K562 (cell line): ENCODE measurements around the gene PHF20. TPM values are rescaled to one million over a fixed set of nuclear protein-coding genes. Genes with fewer than 3 reads are reported as not detected.

Source experiments
- ADNP ChIP-seq: fragments of 200-800 bp; sonication (Bioruptor generic); IDR thresholded peaks from 2 replicates; pipeline ENCODE4 v1.6.1; 2016; ENCODE audit warnings: missing genetic modification characterization, missing compliant biosample characterization
- ATF4 ChIP-seq: fragments of 450-650 bp; formaldehyde crosslinking; IDR thresholded peaks from 2 replicates; pipeline ENCODE4 v1.4.0; 2022; ENCODE audit warnings: mild to moderate bottlenecking, moderate library complexity
- CBX1 ChIP-seq: sonication (generic); IDR thresholded peaks from 2 replicates; pipeline ENCODE4 v1.6.1; 2016; ENCODE audit warnings: antibody characterized with exemption, low read depth, mild to moderate bottlenecking
- CHD2 ChIP-seq: IDR thresholded peaks from 2 replicates; pipeline ENCODE4 v1.6.1; 2011; ENCODE audit warnings: low read depth, low read length
- FOSL1 ChIP-seq: fragments of 200-800 bp; sonication (Bioruptor generic); conservative IDR thresholded peaks from 2 replicates; pipeline ENCODE4 v1.6.1; 2016; ENCODE audit warnings: missing genetic modification characterization, missing compliant biosample characterization
- FOXJ3 ChIP-seq: sonication (generic); formaldehyde crosslinking; IDR thresholded peaks from 2 replicates; pipeline ENCODE4 v1.4.0; 2020; ENCODE audit warnings: mild to moderate bottlenecking, missing genetic modification reagents
- HDAC8 ChIP-seq: fragments of 450-650 bp; IDR thresholded peaks from 2 replicates; pipeline ENCODE4 v1.6.1; 2016; ENCODE audit warnings: mild to moderate bottlenecking, missing genetic modification characterization, moderate library complexity, missing compliant biosample characterization
- IRF1 ChIP-seq: sonication (generic); formaldehyde crosslinking; IDR thresholded peaks from 2 replicates; pipeline ENCODE4 v1.8.0; 2022; ENCODE audit warnings: missing genetic modification reagents, mild to moderate bottlenecking, borderline replicate concordance
- KAT8 ChIP-seq: fragments of 450-650 bp; IDR thresholded peaks from 2 replicates; pipeline ENCODE4 v1.6.1; 2016; ENCODE audit warnings: low read depth, mild to moderate bottlenecking
- MECOM ChIP-seq: fragments of 250-450 bp; sonication (Bioruptor Pico); IDR thresholded peaks from 2 replicates; pipeline ENCODE4 v1.8.0; 2022; ENCODE audit warnings: inconsistent platforms
- MTA2 ChIP-seq: fragments of 450-650 bp; IDR thresholded peaks from 2 replicates; pipeline ENCODE4 v1.6.1; 2016; ENCODE audit warnings: low read depth
- MYNN ChIP-seq, 2 experiments: sonication (generic); formaldehyde crosslinking in 1 of 2; IDR thresholded peaks; 2 replicates each; pipeline versions ENCODE4 v1.5.0 to v1.6.1; 2016 to 2020; ENCODE audit warnings: antibody characterized with exemption in 1 of 2, missing genetic modification reagents in 1 of 2
- NRF1 ChIP-seq, 2 experiments: fragments of 450-650 bp; IDR thresholded peaks in 1 of 2; conservative IDR thresholded peaks in 1 of 2; 2 replicates each; pipeline ENCODE4 v1.6.1; 2014; ENCODE audit warnings: mild to moderate bottlenecking in 2 of 2
- POLR2A ChIP-seq: fragments of 450-650 bp; conservative IDR thresholded peaks from 2 replicates; pipeline ENCODE4 v1.6.1; 2016
- POLR2B ChIP-seq: fragments of 450-650 bp; IDR thresholded peaks from 2 replicates; pipeline ENCODE4 v1.6.1; 2018; ENCODE audit warnings: low read depth; ENCODE audit not compliant: partially characterized antibody
- SAP30 ChIP-seq: fragments of 200-600 bp; sonication (generic); IDR thresholded peaks from 2 replicates; pipeline ENCODE4 v1.6.1; 2012; ENCODE audit warnings: borderline replicate concordance, low read depth, mild to moderate bottlenecking, moderate library complexity, low read length, control low read depth, inconsistent platforms; ENCODE audit not compliant: insufficient read depth, poor library complexity, severe bottlenecking
- SP1 ChIP-seq: sonication (generic); formaldehyde crosslinking; IDR thresholded peaks from 2 replicates; pipeline ENCODE4 v1.8.1; 2022; ENCODE audit warnings: mild to moderate bottlenecking, missing genetic modification reagents
- TFE3 ChIP-seq: fragments of 450-650 bp; formaldehyde crosslinking; IDR thresholded peaks from 2 replicates; pipeline ENCODE4 v1.4.0; 2020; ENCODE audit warnings: mild to moderate bottlenecking, mixed read lengths
- ZBTB8A ChIP-seq: fragments of 450-650 bp; IDR thresholded peaks from 2 replicates; pipeline ENCODE4 v1.6.1; 2018; ENCODE audit warnings: mild to moderate bottlenecking, moderate library complexity; ENCODE audit not compliant: partially characterized antibody
- ZFP30 ChIP-seq: fragments of 250-450 bp; sonication (Bioruptor Pico); IDR thresholded peaks from 2 replicates; pipeline ENCODE4 v1.8.0; 2022; ENCODE audit warnings: moderate library complexity, mild to moderate bottlenecking, inconsistent platforms, borderline replicate concordance
- ZKSCAN1 ChIP-seq: fragments of 150-350 bp; IDR thresholded peaks from 2 replicates; pipeline ENCODE4 v1.6.1; 2016; ENCODE audit warnings: low read depth, low read length
- ZNF121 ChIP-seq: sonication (generic); formaldehyde crosslinking; conservative IDR thresholded peaks from 2 replicates; pipeline ENCODE4 v1.8.0; 2022; ENCODE audit warnings: missing genetic modification reagents
- ZNF785 ChIP-seq: fragments of 250-450 bp; sonication (Bioruptor Pico); IDR thresholded peaks from 2 replicates; pipeline ENCODE4 v1.4.0; 2020; ENCODE audit warnings: mild to moderate bottlenecking
- polyA plus RNA-seq, 8 experiments: library from polyadenylated mRNA; depleted of rRNA in 4 of 8; stranded (reverse) in 5 of 8; unstranded in 3 of 8; fragments of >200 nt; fragmentation: Nextera tagmentation in 2 of 8; fragmentation: Illumina TruSeq in 1 of 8; extraction: Ambion mirVana in 2 of 8; extraction: Trizol in 1 of 8; gene quantifications; 2 replicates each; pipeline versions ENCODE4 v1.2.1 to v1.2.3, GENCODE V29; 2011 to 2014; ENCODE audit warnings: inconsistent platforms in 1 of 8, missing spikeins in 1 of 8
- total RNA-seq, 7 experiments: library from RNA; depleted of rRNA in 6 of 7; stranded (reverse); fragments of >200 nt in 6 of 7; fragmentation: Illumina TruSeq in 2 of 7; extraction: Trizol in 2 of 7; gene quantifications; 2 replicates each; pipeline versions ENCODE4 v1.2.1 to v1.2.3, GENCODE V29; 2011 to 2021; ENCODE audit warnings: low replicate concordance in 1 of 7
- TF ChIP-seq, protein P1 (sequence below): fragments of 450-650 bp; conservative IDR thresholded peaks from 2 replicates; pipeline ENCODE4 v1.6.1; 2016; ENCODE audit warnings: missing genetic modification characterization, low read depth, mild to moderate bottlenecking, control low read depth, missing compliant biosample characterization

The PHF20 gene
- total and polyA plus RNA-seq, 9 of the 15 experiments (the other 6 are each of a cell fraction or from before 2014, with no cell fraction given): 49.9 to 196 (median 70.7) TPM

DNA sequence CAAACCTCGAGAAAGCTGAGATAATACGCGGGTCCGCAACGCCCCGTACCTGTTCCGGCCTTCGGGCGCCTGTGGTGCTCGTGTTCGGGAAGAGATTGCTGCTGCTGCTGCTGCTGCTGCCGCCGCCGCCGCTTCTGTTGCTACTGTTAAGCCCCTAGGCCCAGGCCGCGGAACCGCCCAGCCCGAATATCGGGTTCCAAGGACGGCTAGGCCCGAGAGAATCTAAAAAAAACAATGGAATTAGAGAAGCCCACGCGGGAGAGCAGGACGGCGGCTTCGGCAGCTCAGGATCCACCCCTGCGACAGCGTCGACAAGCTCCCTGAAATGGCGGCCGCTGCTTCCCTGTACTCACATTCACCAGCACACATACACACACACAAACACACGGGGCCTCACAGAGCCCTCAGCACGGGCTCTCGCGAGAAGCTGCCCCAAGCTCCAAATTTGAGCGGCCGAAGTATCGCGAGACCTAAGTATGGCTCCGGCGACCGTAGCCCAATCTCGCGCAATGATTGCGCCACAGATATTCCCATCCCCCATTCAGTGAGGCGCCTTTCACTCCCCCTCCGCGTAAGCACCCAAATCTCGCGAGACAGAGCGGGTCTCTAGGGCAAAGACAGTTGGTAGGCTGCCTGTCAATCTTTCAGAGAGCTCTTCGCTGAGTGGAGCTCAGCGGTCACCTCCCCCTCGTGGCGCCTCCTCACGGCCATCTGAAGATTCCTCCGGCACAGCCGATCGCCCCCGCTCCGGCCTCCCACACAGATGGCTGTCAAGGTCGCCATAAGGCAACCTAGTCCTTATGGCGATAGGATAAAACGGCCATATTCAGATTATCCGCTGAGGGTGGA lies 29.7 kb upstream of the PHF20 start, which contains the start of gene RBM39 (continued):
- TF ChIP-seq HDAC8 (0 out of 2 replicates have a peak, but pooled peaks have one; percentile 29), ATF4 (CRISPR knock-in tag) (peak; percentile 79), MYNN (IDR thresholded peaks at IDR 0.05) (peak; percentile 43; the same call in 1 of the 2 replicates), MYNN (CRISPR knock-in tag; IDR thresholded peaks at IDR 0.05) (no peak), CHD2 (peak; percentile 100), ZBTB8A (no peak), NRF1 (conservative IDR thresholded peaks at IDR 0.05 in 1 of 2, IDR thresholded peaks at IDR 0.05 in 1 of 2) (peak; percentile 82 to 86), SP1 (CRISPR knock-in tag) (peak; percentile 94), POLR2A (peak; percentile 99), ZKSCAN1 (no peak; the same call in 1 of the 2 replicates), MTA2 (no peak), ZFP30 (no peak), FOSL1 (tag) (peak; percentile 62), KAT8 (peak; percentile 92), CBX1 (peak; percentile 89), FOXJ3 (CRISPR knock-in tag) (no peak), SAP30 (no peak), MECOM (CRISPR knock-in tag) (no peak), POLR2B (peak; percentile 92), TFE3 (CRISPR knock-in tag) (no peak), ADNP (tag) (no peak), ZNF785 (CRISPR knock-in tag) (no peak), IRF1 (CRISPR knock-in tag) (no peak), ZNF121 (CRISPR knock-in tag) (no peak)
- TF ChIP-seq, protein P1, sequence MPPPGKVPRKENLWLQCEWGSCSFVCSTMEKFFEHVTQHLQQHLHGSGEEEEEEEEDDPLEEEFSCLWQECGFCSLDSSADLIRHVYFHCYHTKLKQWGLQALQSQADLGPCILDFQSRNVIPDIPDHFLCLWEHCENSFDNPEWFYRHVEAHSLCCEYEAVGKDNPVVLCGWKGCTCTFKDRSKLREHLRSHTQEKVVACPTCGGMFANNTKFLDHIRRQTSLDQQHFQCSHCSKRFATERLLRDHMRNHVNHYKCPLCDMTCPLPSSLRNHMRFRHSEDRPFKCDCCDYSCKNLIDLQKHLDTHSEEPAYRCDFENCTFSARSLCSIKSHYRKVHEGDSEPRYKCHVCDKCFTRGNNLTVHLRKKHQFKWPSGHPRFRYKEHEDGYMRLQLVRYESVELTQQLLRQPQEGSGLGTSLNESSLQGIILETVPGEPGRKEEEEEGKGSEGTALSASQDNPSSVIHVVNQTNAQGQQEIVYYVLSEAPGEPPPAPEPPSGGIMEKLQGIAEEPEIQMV (tag): no peak
